22Rv1 (cell line): ENCODE results near the gene SLC2A2.

Experiments used
- ZFX ChIP-seq: fragments of 450-650 bp; IDR thresholded peaks from 2 replicates; pipeline ENCODE4 v1.6.1; 2017; ENCODE audit warnings: antibody characterized with exemption, borderline replicate concordance
- TF ChIP-seq, protein P1 (sequence below): fragments of 450-650 bp; IDR thresholded peaks from 2 replicates; pipeline ENCODE4 v1.5.1; 2017; ENCODE audit warnings: mild to moderate bottlenecking

DNA sequence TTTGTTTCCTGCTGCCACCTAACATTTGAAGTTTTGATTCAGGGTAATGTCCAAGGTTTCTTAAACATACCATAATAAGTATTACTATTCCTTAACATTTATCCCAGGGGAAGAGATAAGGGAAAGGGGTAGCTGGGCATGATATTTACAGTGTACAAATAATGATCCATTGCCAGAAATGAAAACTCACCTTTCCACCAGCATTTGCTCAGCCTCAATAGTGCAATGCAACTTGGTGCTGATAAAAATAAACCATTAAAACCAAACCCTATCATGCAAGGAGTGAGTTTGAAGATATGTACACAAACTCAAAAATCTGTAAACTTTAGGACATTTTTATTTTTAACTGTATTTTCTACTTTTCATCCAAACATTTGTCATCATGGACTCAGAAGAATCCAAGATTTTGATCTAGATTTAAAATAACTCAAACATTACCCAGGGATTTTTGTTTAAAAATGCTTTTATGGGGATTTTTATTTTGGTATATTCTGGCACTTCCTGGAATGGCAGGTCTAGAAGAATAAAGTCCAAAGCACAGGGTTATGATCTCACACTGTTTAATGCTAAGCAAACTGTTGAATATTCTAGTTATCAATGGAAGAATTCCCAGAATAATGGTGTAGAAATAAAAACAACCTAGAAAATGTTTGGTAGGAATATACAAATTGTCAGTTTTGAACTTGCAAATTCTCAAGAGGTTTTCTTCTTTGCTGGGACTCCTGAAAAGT, 32.5 kb upstream of the SLC2A2 start:
- TF ChIP-seq, protein P1, sequence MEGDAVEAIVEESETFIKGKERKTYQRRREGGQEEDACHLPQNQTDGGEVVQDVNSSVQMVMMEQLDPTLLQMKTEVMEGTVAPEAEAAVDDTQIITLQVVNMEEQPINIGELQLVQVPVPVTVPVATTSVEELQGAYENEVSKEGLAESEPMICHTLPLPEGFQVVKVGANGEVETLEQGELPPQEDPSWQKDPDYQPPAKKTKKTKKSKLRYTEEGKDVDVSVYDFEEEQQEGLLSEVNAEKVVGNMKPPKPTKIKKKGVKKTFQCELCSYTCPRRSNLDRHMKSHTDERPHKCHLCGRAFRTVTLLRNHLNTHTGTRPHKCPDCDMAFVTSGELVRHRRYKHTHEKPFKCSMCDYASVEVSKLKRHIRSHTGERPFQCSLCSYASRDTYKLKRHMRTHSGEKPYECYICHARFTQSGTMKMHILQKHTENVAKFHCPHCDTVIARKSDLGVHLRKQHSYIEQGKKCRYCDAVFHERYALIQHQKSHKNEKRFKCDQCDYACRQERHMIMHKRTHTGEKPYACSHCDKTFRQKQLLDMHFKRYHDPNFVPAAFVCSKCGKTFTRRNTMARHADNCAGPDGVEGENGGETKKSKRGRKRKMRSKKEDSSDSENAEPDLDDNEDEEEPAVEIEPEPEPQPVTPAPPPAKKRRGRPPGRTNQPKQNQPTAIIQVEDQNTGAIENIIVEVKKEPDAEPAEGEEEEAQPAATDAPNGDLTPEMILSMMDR, result no peak
- no peak for TF ChIP-seq ZFX
